Measurements from ENCODE around the gene TAF13.

- TF ChIP-seq CTCF (IDR thresholded peaks at IDR 0.05): no peak
- no peak for TF ChIP-seq ZFX (IDR thresholded peaks at IDR 0.05; ENCODE audit: borderline replicate concordance)
Observed at GRCh38 chr1:109065137-109065536, 10.7 kb downstream of the TAF13 start.

Measured in 22Rv1 (cell line).